H1 (cell line): Measurements from ENCODE around the gene PCAT7. TPM values are rescaled to one million over a fixed set of nuclear protein-coding genes. Genes with fewer than 3 reads are reported as not detected.

Source experiments
- TBP ChIP-seq: IDR thresholded peaks from 2 replicates; pipeline ENCODE4 v1.6.1; 2011; ENCODE audit warnings: low read depth, low read length, improper control_type of control experiment
- polyA plus RNA-seq, 7 experiments: library from polyadenylated mRNA; depleted of rRNA in 3 of 7; stranded (reverse) in 5 of 7; unstranded in 2 of 7; fragments of >200 nt in 5 of 7; fragments of 200-250 nt in 2 of 7; gene quantifications; 1 replicate in 5 of 7; 2 replicates in 1 of 7; 4 replicates in 1 of 7; pipeline versions ENCODE4 v1.2.1 to v1.2.3, GENCODE V29; 2011 to 2013; ENCODE audit warnings: missing spikeins in 2 of 7, mixed read lengths in 2 of 7
- total RNA-seq: library from RNA; stranded (reverse); fragmentation: NEBNext Ultra II Directional; extraction: Animal tissue kit (Norgen Biotek cat#: 25700); gene quantifications from 2 replicates; pipeline ENCODE4 v1.2.1, GENCODE V29; 2021

PCAT7 gene
- total and polyA plus RNA-seq, 2 of the 8 experiments (the other 6 are each of a cell fraction or from before 2014, with no cell fraction given): 3.2 to 4.1 TPM

GRCh38 chr9:94584555-94584954 lies 29.7 kb downstream of the PCAT7 start (continued):
- TF ChIP-seq TBP: no peak
